Esophagus muscularis mucosa (tissue), 4 donors: ENCODE results near the gene ITGB5. TPM values are rescaled to one million over a fixed set of nuclear protein-coding genes. Genes with fewer than 3 reads are reported as not detected.
A peak's percentile ranks its signal among the peaks of the same experiment; 100 is the strongest.

Experiments
- DNase-seq: peaks from one replicate; pipeline ENCODE4 v3.0.0-alpha.2; 2017; ENCODE audit errors: extremely low spot score
- H3K27ac ChIP-seq, 4 donors: fragments of 200-600 bp; sonication (generic); replicated peaks in 1 of 4; 1 replicate in 3 of 4; 2 replicates in 1 of 4; pipeline ENCODE4 v1.5.1; 2016 to 2019; ENCODE audit warnings: mild to moderate bottlenecking in 1 of 4
- H3K27me3 ChIP-seq, 4 donors: fragments of 200-600 bp; sonication (generic); one replicate each; pipeline versions ENCODE4 v1.5.1 to v1.6.0; 2016 to 2019
- H3K36me3 ChIP-seq, 4 donors: fragments of 200-600 bp; sonication (generic); one replicate each; pipeline ENCODE4 v1.5.1; 2016 to 2019
- H3K4me1 ChIP-seq, 4 donors: fragments of 200-600 bp; sonication (generic); one replicate each; pipeline ENCODE4 v1.5.1; 2016 to 2019
- H3K4me3 ChIP-seq, 4 donors: fragments of 200-600 bp; sonication (generic); 1 replicate in 2 of 4; 2 replicates in 2 of 4; pipeline ENCODE4 v1.5.1; 2016 to 2019; ENCODE audit warnings: mild to moderate bottlenecking in 4 of 4, moderate library complexity in 1 of 4
- H3K9me3 ChIP-seq, 4 donors: fragments of 200-600 bp; sonication (generic); 1 replicate in 3 of 4; 2 replicates in 1 of 4; pipeline ENCODE4 v1.5.1; 2016 to 2019
- EP300 ChIP-seq: sonication (generic); formaldehyde crosslinking; IDR thresholded peaks from one replicate; pipeline ENCODE4 v1.6.1; 2017; ENCODE audit warnings: antibody characterized with exemption
- POLR2A ChIP-seq: fragments of 450-650 bp; IDR thresholded peaks from one replicate; pipeline ENCODE4 v1.6.1; 2017; ENCODE audit warnings: antibody characterized with exemption, moderate library complexity, mild to moderate bottlenecking, low read depth
- POLR2AphosphoS5 ChIP-seq, 2 donors: sonication (generic); formaldehyde crosslinking; IDR thresholded peaks; one replicate each; pipeline ENCODE4 v1.6.1; 2017; ENCODE audit warnings: antibody characterized with exemption in 2 of 2
- WGBS: methylation state at CpG from one replicate; pipeline ENCODE4 v1.1.5; 2018; 5-methylcytosine and 5-hydroxymethylcytosine counted together
- intact Hi-C: fragments of 100-400 bp; cut with DNase I; formaldehyde crosslinking; loops from one replicate; pipeline ENCODE4 v1.15.1; 2023
- total RNA-seq, 4 donors: library from RNA; depleted of rRNA; stranded (reverse); fragments of >200 nt; gene quantifications; one replicate each; pipeline versions ENCODE4 v1.1.0 to v1.2.1, GENCODE V29; 2016
- TF ChIP-seq, protein P1 (sequence below), 3 experiments: fragments of 200-600 bp in 2 of 3; fragments of 450-650 bp in 1 of 3; sonication (generic) in 2 of 3; IDR thresholded peaks; one replicate each; pipeline ENCODE4 v1.5.1; 2017 to 2019; ENCODE audit warnings: antibody characterized with exemption in 3 of 3, mild to moderate bottlenecking in 2 of 3, moderate library complexity in 1 of 3

Gene ITGB5
- total RNA-seq, 4 donors from 2014 or later, result 114 to 284 (median 188) TPM

GRCh38 chr3:124773351-124774326 is 113.5 kb downstream of the ITGB5 start:
- intact Hi-C loops, result no loop called here
- no peak for DNase-seq
- Histone ChIP-seq H3K9me3 (no peaks in the 10 kb centered on the region), H3K27ac (peak overlapping the region; percentile 67 to 75 (median 72)), H3K36me3 (peaks cover 3 to 42% (median 12%) of the 10 kb centered on the region in 4 donors), H3K4me1 (peaks cover 58 to 73% (median 65%) of the 10 kb centered on the region in 4 donors), H3K27me3 (no peaks in the 10 kb centered on the region), H3K4me3 (no peak overlapping the region)
- 91% methylated on average over 15 of the region's 17 CpGs for WGBS
- TF ChIP-seq POLR2AphosphoS5 (IDR thresholded peaks at IDR 0.05), result no peak
- TF ChIP-seq, protein P1, sequence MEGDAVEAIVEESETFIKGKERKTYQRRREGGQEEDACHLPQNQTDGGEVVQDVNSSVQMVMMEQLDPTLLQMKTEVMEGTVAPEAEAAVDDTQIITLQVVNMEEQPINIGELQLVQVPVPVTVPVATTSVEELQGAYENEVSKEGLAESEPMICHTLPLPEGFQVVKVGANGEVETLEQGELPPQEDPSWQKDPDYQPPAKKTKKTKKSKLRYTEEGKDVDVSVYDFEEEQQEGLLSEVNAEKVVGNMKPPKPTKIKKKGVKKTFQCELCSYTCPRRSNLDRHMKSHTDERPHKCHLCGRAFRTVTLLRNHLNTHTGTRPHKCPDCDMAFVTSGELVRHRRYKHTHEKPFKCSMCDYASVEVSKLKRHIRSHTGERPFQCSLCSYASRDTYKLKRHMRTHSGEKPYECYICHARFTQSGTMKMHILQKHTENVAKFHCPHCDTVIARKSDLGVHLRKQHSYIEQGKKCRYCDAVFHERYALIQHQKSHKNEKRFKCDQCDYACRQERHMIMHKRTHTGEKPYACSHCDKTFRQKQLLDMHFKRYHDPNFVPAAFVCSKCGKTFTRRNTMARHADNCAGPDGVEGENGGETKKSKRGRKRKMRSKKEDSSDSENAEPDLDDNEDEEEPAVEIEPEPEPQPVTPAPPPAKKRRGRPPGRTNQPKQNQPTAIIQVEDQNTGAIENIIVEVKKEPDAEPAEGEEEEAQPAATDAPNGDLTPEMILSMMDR (IDR thresholded peaks at IDR 0.05), result no peak
- TF ChIP-seq POLR2A, result no peak
- TF ChIP-seq EP300, result no peak

- WGBS, result 7% methylated on average over 17 of the region's 17 CpGs
- Histone ChIP-seq H3K27ac (peak overlapping the region; percentile 62 to 75 (median 71)), H3K36me3 (peaks cover 11 to 52% (median 24%) of the 10 kb centered on the region in 4 donors), H3K4me3 (peak overlapping the region in 1 of 4 donors; percentile 3), H3K9me3 (no peaks in the 10 kb centered on the region), H3K27me3 (no peaks in the 10 kb centered on the region), H3K4me1 (peaks cover 51 to 68% (median 59%) of the 10 kb centered on the region in 4 donors)
- intact Hi-C loops, result no loop called here
- TF ChIP-seq POLR2AphosphoS5 (IDR thresholded peaks at IDR 0.05), result peak in 1 of 2 donors; percentile 53
- TF ChIP-seq POLR2A, result no peak
- DNase-seq, result no peak
These were observed 114.9 kb downstream of the ITGB5 start for GRCh38 chr3:124772081-124772831.

GRCh38 chr3:124771083-124771445 is 116.1 kb downstream of the ITGB5 start:
- no peaks in the 10 kb centered on the region for H3K9me3 ChIP-seq
- peak overlapping the region; percentile 10 to 75 (median 67) for H3K27ac ChIP-seq
- H3K4me3 ChIP-seq, result no peak overlapping the region
- TF ChIP-seq, protein P1 (IDR thresholded peaks at IDR 0.05), result no peak
- TF ChIP-seq EP300, result no peak
- TF ChIP-seq POLR2A, result no peak
- no peak for TF ChIP-seq POLR2AphosphoS5 (IDR thresholded peaks at IDR 0.05)
- no peak for DNase-seq
- intact Hi-C loops, result no loop called here
- no peaks in the 10 kb centered on the region for H3K27me3 ChIP-seq
- whole genome bisulfite sequencing, result 76% methylated on average over 2 of the region's 2 CpGs
- peaks cover 23 to 58% (median 35%) of the 10 kb centered on the region in 4 donors for H3K36me3 ChIP-seq
- peaks cover 51 to 62% (median 57%) of the 10 kb centered on the region in 4 donors for H3K4me1 ChIP-seq

DNA sequence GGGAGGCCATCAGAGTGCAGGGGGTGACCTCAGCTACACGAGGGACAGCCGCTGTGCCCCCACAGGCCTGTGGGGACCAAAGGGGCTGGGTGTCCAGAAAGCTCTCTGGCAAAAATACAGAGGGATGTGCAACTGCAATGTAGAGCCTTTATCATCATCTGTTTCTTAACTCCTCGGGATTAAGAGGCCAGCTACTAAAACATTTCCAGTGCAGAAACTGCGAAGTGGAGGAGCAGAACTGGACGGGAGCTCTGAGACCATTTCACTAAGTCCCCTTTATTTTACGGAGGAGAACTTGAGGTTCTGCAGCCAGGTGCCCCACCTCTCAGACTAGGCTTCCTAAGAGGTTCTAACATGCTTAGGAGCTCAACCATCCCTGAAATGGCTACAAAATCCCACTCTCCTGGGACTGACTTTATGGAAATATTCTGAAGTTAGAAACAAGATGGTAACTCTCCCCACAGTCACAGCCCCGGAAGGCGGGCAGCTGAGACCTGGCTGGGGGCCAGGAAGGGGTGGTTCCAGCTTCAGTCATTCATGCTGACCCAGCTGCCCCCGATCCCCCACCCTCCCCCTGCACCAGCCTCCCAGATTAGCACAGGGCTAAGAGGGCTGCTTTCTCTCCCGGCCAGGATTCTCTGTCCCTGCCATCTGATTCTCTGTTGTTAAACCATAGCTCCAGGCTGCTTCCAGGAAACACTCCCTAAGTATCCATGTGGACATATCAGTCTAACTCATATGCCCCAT is 116.7 kb downstream of the ITGB5 start:
- intact Hi-C loops, result no loop called here
- peak overlapping the region in 3 of 4 donors; percentile 10 to 75 (median 72) for H3K27ac ChIP-seq
- TF ChIP-seq POLR2A, result no peak
- TF ChIP-seq, protein P1 (IDR thresholded peaks at IDR 0.05), result no peak
- TF ChIP-seq POLR2AphosphoS5 (IDR thresholded peaks at IDR 0.05), result no peak
- no peak for TF ChIP-seq EP300

More for the DNA sequence above, 116.7 kb downstream of the ITGB5 start:
- Histone ChIP-seq H3K36me3 (peaks cover 27 to 59% (median 39%) of the 10 kb centered on the region in 4 donors), H3K4me3 (no peak overlapping the region), H3K27me3 (no peaks in the 10 kb centered on the region), H3K4me1 (peaks cover 51 to 58% (median 56%) of the 10 kb centered on the region in 4 donors), H3K9me3 (no peaks in the 10 kb centered on the region)
- DNase-seq, result no peak
- 86% methylated on average over 7 of the region's 10 CpGs for WGBS
